GM12892 (cell line): ENCODE results near the gene ZNF212.

Experiments
- POLR2A ChIP-seq: IDR thresholded peaks from 2 replicates; pipeline ENCODE4 v1.6.1; 2011; ENCODE audit warnings: low read depth, low read length, control low read depth
- POLR2AphosphoS5 ChIP-seq: IDR thresholded peaks from 2 replicates; pipeline ENCODE4 v1.6.1; 2011; ENCODE audit warnings: low read depth, low read length, control low read depth

DNA sequence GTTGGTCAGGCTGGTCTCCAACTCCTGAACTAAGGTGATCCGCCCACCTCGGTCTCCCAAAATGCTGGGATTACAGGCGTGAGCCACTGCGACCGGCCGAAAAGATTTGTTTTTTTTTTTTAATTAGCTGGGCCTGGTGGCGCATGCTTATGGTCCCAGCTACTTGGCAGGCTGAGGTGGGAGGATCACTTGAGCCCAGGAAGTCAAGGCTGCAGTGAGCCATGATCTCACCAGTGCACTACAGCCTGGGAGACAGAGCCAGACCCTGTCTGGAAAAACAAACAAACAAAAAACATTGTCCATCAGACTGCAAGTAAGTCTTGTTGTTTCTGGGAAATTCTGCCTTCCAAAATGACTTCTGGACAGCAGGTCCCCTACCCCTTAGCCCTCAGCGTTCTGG is 16.3 kb upstream of the ZNF212 start:
- TF ChIP-seq POLR2A (no peak), POLR2AphosphoS5 (no peak)
